Liver (tissue), 9 donors: Measurements from ENCODE around the gene TGM2. TPM values are rescaled to one million over a fixed set of nuclear protein-coding genes. Genes with fewer than 3 reads are reported as not detected.

Experiments used
- DNase-seq: peaks from one replicate; pipeline ENCODE4 v3.0.0-alpha.2; 2017; ENCODE audit warnings: low spot score
- H3K27ac ChIP-seq, 2 donors: one replicate each; pipeline ENCODE4 v1.7.0; 2013; ENCODE audit warnings: inconsistent platforms in 2 of 2, low read length in 2 of 2, control low read depth in 1 of 2, low read depth in 1 of 2, mild to moderate bottlenecking in 1 of 2
- H3K27me3 ChIP-seq, 4 donors: one replicate each; pipeline versions ENCODE4 v1.6.1 to v1.7.0; 2013; ENCODE audit warnings: low read length in 3 of 4, inconsistent platforms in 1 of 4, mild to moderate bottlenecking in 1 of 4, moderate library complexity in 1 of 4; ENCODE audit not compliant: control insufficient read depth in 4 of 4, insufficient read depth in 4 of 4
- H3K36me3 ChIP-seq, 4 donors: one replicate each; pipeline versions ENCODE4 v1.6.1 to v1.7.0; 2013; ENCODE audit warnings: low read length in 3 of 4, mild to moderate bottlenecking in 3 of 4, low read depth in 1 of 4, moderate library complexity in 1 of 4; ENCODE audit not compliant: control insufficient read depth in 4 of 4, insufficient read depth in 3 of 4
- H3K4me1 ChIP-seq, 4 donors: one replicate each; pipeline versions ENCODE4 v1.6.1 to v1.7.0; 2013; ENCODE audit warnings: low read length in 3 of 4, mild to moderate bottlenecking in 3 of 4, moderate library complexity in 1 of 4; ENCODE audit not compliant: control insufficient read depth in 4 of 4, insufficient read depth in 4 of 4
- H3K4me3 ChIP-seq, 3 donors: one replicate each; pipeline versions ENCODE4 v1.6.1 to v1.7.0; 2013; ENCODE audit warnings: low read length in 3 of 3, control low read depth in 1 of 3, low read depth in 1 of 3, mild to moderate bottlenecking in 1 of 3
- H3K9ac ChIP-seq, 2 donors: one replicate each; pipeline ENCODE4 v1.7.0; 2013; ENCODE audit warnings: low read length in 2 of 2, mild to moderate bottlenecking in 2 of 2, moderate library complexity in 2 of 2, control low read depth in 1 of 2, low read depth in 1 of 2
- H3K9me3 ChIP-seq, 4 donors: one replicate each; pipeline versions ENCODE4 v1.6.1 to v1.7.0; 2013; ENCODE audit warnings: low read length in 3 of 4; ENCODE audit not compliant: control insufficient read depth in 4 of 4
- EGR1 ChIP-seq, 2 donors: IDR thresholded peaks; 2 replicates each; pipeline ENCODE4 v1.6.1; 2016 to 2018; ENCODE audit warnings: antibody characterized with exemption in 2 of 2, low read depth in 2 of 2
- FOXA1 ChIP-seq: IDR thresholded peaks from 2 replicates; pipeline ENCODE4 v1.6.1; 2016; ENCODE audit warnings: antibody characterized with exemption
- FOXA2 ChIP-seq: IDR thresholded peaks from 2 replicates; pipeline ENCODE4 v1.6.1; 2016; ENCODE audit warnings: antibody characterized with exemption
- GABPA ChIP-seq, 2 donors: IDR thresholded peaks in 1 of 2; conservative IDR thresholded peaks in 1 of 2; 2 replicates each; pipeline ENCODE4 v1.6.1; 2016; ENCODE audit warnings: antibody characterized with exemption in 2 of 2, mild to moderate bottlenecking in 1 of 2, moderate library complexity in 1 of 2
- HNF4A ChIP-seq, 2 donors: conservative IDR thresholded peaks; 2 replicates each; pipeline ENCODE4 v1.6.1; 2016; ENCODE audit warnings: antibody characterized with exemption in 2 of 2, mild to moderate bottlenecking in 2 of 2
- HNF4G ChIP-seq: IDR thresholded peaks from 2 replicates; pipeline ENCODE4 v1.6.1; 2016; ENCODE audit warnings: antibody characterized with exemption
- JUND ChIP-seq, 2 donors: IDR thresholded peaks; 2 replicates each; pipeline ENCODE4 v1.6.1; 2016; ENCODE audit warnings: antibody characterized with exemption in 2 of 2
- NR2F2 ChIP-seq: IDR thresholded peaks from 2 replicates; pipeline ENCODE4 v1.6.1; 2016; ENCODE audit warnings: antibody characterized with exemption
- RAD21 ChIP-seq, 2 donors: IDR thresholded peaks; 2 replicates each; pipeline ENCODE4 v1.6.1; 2016; ENCODE audit warnings: antibody characterized with exemption in 2 of 2, mild to moderate bottlenecking in 2 of 2
- RXRA ChIP-seq, 2 donors: IDR thresholded peaks; 2 replicates each; pipeline ENCODE4 v1.6.1; 2017 to 2018; ENCODE audit warnings: antibody characterized with exemption in 2 of 2, mild to moderate bottlenecking in 1 of 2
- SP1 ChIP-seq: IDR thresholded peaks from 2 replicates; pipeline ENCODE4 v1.6.1; 2018; ENCODE audit warnings: antibody characterized with exemption, mild to moderate bottlenecking
- TAF1 ChIP-seq: conservative IDR thresholded peaks from 2 replicates; pipeline ENCODE4 v1.6.1; 2016; ENCODE audit warnings: antibody characterized with exemption, mild to moderate bottlenecking
- YY1 ChIP-seq: IDR thresholded peaks from 2 replicates; pipeline ENCODE4 v1.6.1; 2016; ENCODE audit warnings: antibody characterized with exemption, mild to moderate bottlenecking
- WGBS: extraction: QIAGEN DNeasy Blood & Tissue Kit; methylation state at CpG from one replicate; pipeline ENCODE4 v1.1.7; 2013; 5-methylcytosine and 5-hydroxymethylcytosine counted together
- polyA plus RNA-seq, 2 donors: library from polyadenylated mRNA; stranded (reverse) in 1 of 2; unstranded in 1 of 2; fragments of 200-250 nt in 1 of 2; fragments of >200 nt in 1 of 2; fragmentation: Nextera tagmentation in 1 of 2; extraction: Ambion mirVana in 1 of 2; gene quantifications; one replicate each; pipeline versions ENCODE4 v1.2.1 to v1.2.3, GENCODE V29; 2013 to 2015
- total RNA-seq, 2 donors: library from RNA; depleted of rRNA; stranded (reverse); fragments of >200 nt; gene quantifications; one replicate each; pipeline ENCODE4 v1.2.3, GENCODE V29; 2014
- TF ChIP-seq, protein P1 (sequence below): IDR thresholded peaks from 2 replicates; pipeline ENCODE4 v1.6.1; 2016; ENCODE audit warnings: antibody characterized with exemption
- TF ChIP-seq, protein P2 (sequence below): IDR thresholded peaks from 2 replicates; pipeline ENCODE4 v1.6.1; 2016; ENCODE audit warnings: antibody characterized with exemption, mild to moderate bottlenecking
- TF ChIP-seq, protein P3 (sequence below): IDR thresholded peaks from 2 replicates; pipeline ENCODE4 v1.6.1; 2016; ENCODE audit warnings: antibody characterized with exemption
- TF ChIP-seq, protein P4 (sequence below): fragments of 150-350 bp; IDR thresholded peaks from 2 replicates; pipeline ENCODE4 v1.5.1; 2017; ENCODE audit warnings: improper control_type of control experiment, low read depth, low read length; ENCODE audit not compliant: missing input control
- TF ChIP-seq, protein P5 (sequence below): IDR thresholded peaks from 2 replicates; pipeline ENCODE4 v1.6.1; 2016; ENCODE audit warnings: antibody characterized with exemption
- donor health status: healthy.
- donor health status: healthy.
- donor health status: healthy.
- donor health status: healthy.
- donor health status: healthy.

Gene TGM2
- total and polyA plus RNA-seq, 4 donors: 106 to 375 (median 190) TPM

DNA sequence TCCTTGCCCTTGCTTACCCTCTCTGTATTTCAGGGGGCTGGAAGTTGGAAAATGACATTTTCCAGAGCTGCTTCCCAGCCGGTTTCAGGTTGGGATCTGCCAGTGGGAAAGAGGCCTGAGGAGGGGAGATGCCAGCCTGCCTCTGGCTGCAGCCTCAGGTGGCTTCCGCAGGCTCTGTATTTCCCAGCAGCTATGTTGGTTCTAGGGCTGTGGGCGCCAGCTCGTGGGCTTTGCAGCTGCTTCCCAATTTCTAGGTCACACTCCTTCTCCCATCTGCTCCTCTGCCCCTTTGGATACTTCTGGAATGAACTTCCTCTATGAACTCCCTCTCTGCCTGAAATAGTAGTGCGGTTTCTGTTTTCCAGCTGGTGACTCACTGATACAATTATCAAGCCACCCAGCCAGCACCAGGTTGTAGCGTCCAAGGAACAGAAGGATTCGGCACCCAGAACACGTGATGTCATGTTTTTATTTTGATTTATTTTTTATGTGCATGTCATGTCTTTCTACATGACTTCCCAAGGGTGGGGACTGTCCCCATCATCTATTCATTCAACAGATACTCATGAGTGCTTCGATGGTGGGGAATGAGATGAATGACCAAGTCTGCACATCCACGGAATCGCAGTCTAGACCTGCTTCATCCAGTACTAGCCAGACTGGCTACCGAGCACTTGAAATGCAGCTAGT lies 38.0 kb downstream of the TGM2 start:
- Histone ChIP-seq H3K9me3 (no peaks in the 10 kb centered on the region), H3K27ac (peak overlapping the region; percentile 76 to 92), H3K36me3 (peaks cover 4 to 37% (median 20%) of the 10 kb centered on the region in 4 donors), H3K9ac (no peak overlapping the region), H3K4me3 (no peak overlapping the region), H3K27me3 (no peaks in the 10 kb centered on the region), H3K4me1 (peaks cover 10 to 31% (median 16%) of the 10 kb centered on the region in 4 donors)
- DNase-seq: peak; percentile 27
- TF ChIP-seq NR2F2: peak; percentile 16
- TF ChIP-seq EGR1 (IDR thresholded peaks at IDR 0.05; ENCODE audit: low read depth in 2 of 2): no peak
- TF ChIP-seq HNF4A (conservative IDR thresholded peaks at IDR 0.05): no peak
- TF ChIP-seq, protein P1, sequence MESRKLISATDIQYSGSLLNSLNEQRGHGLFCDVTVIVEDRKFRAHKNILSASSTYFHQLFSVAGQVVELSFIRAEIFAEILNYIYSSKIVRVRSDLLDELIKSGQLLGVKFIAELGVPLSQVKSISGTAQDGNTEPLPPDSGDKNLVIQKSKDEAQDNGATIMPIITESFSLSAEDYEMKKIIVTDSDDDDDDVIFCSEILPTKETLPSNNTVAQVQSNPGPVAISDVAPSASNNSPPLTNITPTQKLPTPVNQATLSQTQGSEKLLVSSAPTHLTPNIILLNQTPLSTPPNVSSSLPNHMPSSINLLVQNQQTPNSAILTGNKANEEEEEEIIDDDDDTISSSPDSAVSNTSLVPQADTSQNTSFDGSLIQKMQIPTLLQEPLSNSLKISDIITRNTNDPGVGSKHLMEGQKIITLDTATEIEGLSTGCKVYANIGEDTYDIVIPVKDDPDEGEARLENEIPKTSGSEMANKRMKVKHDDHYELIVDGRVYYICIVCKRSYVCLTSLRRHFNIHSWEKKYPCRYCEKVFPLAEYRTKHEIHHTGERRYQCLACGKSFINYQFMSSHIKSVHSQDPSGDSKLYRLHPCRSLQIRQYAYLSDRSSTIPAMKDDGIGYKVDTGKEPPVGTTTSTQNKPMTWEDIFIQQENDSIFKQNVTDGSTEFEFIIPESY: no peak
- TF ChIP-seq JUND (IDR thresholded peaks at IDR 0.05): peak; percentile 65 to 91
- peak in 1 of 2 donors; percentile 46 for TF ChIP-seq RXRA (IDR thresholded peaks at IDR 0.05)
- TF ChIP-seq FOXA1: no peak
- TF ChIP-seq, protein P2, sequence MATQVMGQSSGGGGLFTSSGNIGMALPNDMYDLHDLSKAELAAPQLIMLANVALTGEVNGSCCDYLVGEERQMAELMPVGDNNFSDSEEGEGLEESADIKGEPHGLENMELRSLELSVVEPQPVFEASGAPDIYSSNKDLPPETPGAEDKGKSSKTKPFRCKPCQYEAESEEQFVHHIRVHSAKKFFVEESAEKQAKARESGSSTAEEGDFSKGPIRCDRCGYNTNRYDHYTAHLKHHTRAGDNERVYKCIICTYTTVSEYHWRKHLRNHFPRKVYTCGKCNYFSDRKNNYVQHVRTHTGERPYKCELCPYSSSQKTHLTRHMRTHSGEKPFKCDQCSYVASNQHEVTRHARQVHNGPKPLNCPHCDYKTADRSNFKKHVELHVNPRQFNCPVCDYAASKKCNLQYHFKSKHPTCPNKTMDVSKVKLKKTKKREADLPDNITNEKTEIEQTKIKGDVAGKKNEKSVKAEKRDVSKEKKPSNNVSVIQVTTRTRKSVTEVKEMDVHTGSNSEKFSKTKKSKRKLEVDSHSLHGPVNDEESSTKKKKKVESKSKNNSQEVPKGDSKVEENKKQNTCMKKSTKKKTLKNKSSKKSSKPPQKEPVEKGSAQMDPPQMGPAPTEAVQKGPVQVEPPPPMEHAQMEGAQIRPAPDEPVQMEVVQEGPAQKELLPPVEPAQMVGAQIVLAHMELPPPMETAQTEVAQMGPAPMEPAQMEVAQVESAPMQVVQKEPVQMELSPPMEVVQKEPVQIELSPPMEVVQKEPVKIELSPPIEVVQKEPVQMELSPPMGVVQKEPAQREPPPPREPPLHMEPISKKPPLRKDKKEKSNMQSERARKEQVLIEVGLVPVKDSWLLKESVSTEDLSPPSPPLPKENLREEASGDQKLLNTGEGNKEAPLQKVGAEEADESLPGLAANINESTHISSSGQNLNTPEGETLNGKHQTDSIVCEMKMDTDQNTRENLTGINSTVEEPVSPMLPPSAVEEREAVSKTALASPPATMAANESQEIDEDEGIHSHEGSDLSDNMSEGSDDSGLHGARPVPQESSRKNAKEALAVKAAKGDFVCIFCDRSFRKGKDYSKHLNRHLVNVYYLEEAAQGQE: no peak
- TF ChIP-seq, protein P3, sequence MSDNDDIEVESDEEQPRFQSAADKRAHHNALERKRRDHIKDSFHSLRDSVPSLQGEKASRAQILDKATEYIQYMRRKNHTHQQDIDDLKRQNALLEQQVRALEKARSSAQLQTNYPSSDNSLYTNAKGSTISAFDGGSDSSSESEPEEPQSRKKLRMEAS: no peak
- TF ChIP-seq YY1: peak; percentile 4
- TF ChIP-seq TAF1: no peak
- no peak for TF ChIP-seq FOXA2
- TF ChIP-seq RAD21 (IDR thresholded peaks at IDR 0.05): no peak
- no peak for TF ChIP-seq SP1
- no peak for TF ChIP-seq GABPA (IDR thresholded peaks at IDR 0.05 in 1 of 2, conservative IDR thresholded peaks at IDR 0.05 in 1 of 2)
- TF ChIP-seq, protein P4, sequence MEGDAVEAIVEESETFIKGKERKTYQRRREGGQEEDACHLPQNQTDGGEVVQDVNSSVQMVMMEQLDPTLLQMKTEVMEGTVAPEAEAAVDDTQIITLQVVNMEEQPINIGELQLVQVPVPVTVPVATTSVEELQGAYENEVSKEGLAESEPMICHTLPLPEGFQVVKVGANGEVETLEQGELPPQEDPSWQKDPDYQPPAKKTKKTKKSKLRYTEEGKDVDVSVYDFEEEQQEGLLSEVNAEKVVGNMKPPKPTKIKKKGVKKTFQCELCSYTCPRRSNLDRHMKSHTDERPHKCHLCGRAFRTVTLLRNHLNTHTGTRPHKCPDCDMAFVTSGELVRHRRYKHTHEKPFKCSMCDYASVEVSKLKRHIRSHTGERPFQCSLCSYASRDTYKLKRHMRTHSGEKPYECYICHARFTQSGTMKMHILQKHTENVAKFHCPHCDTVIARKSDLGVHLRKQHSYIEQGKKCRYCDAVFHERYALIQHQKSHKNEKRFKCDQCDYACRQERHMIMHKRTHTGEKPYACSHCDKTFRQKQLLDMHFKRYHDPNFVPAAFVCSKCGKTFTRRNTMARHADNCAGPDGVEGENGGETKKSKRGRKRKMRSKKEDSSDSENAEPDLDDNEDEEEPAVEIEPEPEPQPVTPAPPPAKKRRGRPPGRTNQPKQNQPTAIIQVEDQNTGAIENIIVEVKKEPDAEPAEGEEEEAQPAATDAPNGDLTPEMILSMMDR: no peak
- TF ChIP-seq, protein P5, sequence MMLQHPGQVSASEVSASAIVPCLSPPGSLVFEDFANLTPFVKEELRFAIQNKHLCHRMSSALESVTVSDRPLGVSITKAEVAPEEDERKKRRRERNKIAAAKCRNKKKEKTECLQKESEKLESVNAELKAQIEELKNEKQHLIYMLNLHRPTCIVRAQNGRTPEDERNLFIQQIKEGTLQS: no peak
- no peak for TF ChIP-seq HNF4G
- 62% methylated on average over 12 of the region's 12 CpGs for WGBS
